ENCODE results near the gene RNASE13.

Gene RNASE13

DNA sequence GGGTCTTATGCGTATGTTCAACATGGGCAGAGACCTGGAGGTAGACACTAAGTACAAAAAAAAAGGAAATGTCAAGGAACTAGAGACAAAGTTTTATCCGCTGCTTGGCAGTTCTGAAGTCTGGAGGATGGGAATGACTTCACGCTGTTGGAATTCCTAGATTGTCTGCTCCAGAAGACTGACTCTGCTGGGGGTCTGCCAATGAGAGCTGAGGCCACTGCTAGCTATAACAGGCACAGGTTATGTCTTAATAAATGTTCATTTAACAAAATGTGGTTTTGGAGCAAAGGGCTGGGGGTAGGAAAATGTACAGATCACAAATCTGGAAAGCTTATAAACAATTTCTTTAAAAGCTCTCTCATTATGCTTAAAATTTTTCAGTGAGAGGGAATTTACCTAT, 28.9 kb upstream of the RNASE13 start:
- DNase-seq: no peak

GRCh38 chr14:21061347-21061668, 26.7 kb upstream of the RNASE13 start:
- no peak for DNase-seq

GRCh38 chr14:21060614-21061346, 26.2 kb upstream of the RNASE13 start:
- no peak for DNase-seq

DNA sequence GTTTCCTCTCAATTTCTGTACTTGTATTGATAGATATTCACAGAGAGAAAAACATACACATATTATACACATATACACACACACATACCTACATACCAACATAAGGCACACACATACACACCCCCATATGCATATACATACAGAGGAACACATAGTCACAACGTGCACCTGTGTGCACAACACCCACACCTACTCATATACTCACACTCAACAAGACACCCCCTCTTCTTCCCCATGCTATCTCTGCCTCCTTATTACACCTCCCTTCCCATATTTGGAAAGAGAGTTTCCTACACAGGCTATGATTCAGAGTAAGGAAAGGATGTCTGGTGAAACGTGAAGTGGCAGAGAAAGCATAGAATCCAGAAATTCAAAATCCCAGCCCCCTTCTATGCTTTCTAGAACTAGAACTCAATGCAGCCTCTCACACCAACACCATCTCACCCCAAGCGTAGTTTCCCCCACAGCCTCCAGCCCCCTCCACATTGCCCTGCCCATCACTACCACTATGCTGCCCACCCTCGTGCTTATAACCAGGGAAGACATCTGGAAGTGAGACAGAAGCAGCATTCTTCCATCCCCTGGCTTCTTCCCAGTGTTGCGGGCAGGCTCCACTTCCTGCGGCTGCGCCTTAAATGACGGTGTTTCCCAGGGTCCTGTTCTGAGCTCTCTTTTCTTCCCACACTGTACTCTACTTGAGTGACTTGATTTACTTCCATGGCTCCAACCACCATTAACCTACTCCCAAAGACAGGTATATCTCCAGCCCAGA, 25.4 kb upstream of the RNASE13 start:
- no peak for DNase-seq

DNA sequence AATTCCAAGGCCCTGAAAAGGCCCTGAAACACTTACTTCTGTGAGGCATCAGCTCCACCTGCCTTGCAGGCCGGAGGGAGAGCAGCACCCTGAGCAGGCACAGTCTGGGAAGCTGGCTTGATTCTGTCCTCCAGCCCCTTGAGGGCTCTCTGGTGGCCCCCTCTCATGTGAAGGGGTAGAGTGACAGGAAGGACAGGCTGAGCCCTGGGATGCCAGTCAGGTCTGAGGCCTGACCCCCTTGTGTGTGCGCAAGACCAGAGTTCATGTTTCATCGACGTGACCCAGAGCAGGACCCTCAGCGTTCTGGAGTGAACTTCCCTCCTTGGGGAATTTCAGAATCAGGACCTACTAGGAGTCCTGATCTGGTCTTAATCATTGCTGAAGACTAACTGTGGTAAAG, 24.3 kb upstream of the RNASE13 start:
- DNase-seq: no peak

GRCh38 chr14:21057803-21058675, 23.4 kb upstream of the RNASE13 start, which contains the start of gene RNASE8:
Gene RNASE8 (plus strand): TSS chr14:21057822. CDS start chr14:21057893, 71 bp downstream.
- DNase-seq: no peak

GRCh38 chr14:21056520-21057163, 22.0 kb upstream of the RNASE13 start:
- DNase-seq: no peak

DNA sequence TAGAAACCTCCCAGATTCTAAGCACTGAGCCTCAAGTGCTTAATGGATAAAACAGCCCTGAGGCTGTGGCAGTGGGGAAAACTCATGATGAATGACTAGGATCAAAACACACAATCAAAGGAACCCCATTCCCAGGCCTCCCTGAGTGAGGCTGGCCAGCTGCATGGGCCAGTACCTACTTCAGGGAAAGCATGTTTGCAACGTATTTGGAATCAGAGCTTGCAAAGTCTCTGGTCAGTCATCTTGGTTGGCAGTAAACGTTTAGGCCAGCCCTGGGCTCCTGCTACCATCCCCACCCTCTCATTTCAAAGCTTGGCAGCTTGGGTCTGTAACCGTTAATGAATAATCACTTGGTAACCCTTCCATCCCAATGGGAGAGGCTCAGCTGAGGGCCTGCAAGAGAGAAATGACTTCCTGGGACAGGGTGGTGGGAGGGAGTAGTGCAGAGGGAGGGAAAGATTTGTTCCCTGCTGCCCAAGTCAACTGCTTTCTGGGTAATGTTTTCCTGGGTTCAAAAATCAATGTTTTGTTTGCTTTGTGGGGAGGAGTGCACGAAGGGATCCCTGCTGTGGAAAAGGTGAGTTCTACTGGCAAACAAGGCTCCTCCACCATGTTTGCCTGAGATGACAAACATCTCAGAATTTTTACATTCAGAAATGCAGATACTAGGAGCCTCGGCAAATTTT, 21.0 kb upstream of the RNASE13 start:
- DNase-seq: no peak

DNA sequence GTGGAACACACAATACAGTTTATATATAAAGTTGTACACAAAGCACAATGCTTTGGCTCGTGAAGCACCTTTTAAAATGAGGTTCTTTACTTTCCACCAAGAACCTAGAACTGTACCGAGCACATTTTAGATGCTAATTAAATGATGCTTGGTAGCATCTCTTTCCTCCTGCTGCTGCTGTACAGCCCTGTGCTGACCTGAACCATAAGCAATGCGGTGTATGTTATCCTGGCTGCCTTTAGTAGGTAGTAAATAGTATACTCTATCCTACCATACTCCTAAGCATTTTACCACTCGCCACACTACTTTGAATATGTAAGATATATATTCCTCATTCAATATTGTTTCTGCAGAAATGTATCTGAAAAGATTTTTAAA, 20.1 kb upstream of the RNASE13 start:
- no peak for DNase-seq

- no peak for DNase-seq
Observed at GRCh38 chr14:21054123-21054767, 19.6 kb upstream of the RNASE13 start.

GRCh38 chr14:21053184-21054122, 18.8 kb upstream of the RNASE13 start:
- DNase-seq: no peak

DNA sequence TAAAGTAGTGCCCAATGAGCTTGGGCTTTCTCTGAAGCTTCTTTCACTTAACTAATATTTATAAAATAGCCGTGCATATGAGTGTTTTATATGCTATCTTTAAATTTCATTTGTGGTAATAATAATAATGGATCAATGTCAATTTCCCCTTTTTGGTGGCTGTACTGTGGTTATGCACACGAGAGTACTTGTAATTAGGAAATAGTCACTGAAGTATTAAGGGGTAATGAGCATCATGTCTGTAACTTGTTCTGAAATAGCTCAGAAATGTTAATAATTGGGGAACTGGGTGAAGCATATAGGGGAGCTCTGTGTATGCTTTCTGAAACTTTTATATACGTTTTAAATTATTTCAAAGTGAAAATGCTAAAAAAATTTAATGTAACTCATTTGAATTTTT, 16.0 kb upstream of the RNASE13 start:
- DNase-seq: no peak

DNA sequence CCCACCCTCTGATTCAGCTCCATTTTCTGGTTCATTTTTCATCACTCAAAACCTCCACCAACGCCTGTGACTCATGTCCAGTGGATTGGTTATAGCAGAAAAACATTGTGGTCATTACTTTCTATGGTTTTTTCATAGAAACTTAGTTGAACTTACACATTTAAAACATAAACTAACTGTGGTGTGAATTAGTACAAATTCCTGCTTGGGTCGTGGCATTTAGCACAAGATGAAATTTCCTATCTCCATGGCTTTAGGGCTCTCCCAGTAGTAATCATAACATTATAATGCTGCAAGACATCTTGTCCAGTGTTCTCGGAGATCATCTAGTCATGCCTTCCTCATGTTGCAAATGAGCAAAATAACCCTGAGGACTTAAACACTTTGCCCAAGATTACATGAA, 14.7 kb upstream of the RNASE13 start:
- no peak for DNase-seq

- no peak for DNase-seq
Observed at GRCh38 chr14:21048638-21049037, 14.0 kb upstream of the RNASE13 start.

- no peak for DNase-seq
Observed at GRCh38 chr14:21047378-21047781, 12.8 kb upstream of the RNASE13 start.

GRCh38 chr14:21043974-21044618, 9.5 kb upstream of the RNASE13 start:
- no peak for DNase-seq

DNA sequence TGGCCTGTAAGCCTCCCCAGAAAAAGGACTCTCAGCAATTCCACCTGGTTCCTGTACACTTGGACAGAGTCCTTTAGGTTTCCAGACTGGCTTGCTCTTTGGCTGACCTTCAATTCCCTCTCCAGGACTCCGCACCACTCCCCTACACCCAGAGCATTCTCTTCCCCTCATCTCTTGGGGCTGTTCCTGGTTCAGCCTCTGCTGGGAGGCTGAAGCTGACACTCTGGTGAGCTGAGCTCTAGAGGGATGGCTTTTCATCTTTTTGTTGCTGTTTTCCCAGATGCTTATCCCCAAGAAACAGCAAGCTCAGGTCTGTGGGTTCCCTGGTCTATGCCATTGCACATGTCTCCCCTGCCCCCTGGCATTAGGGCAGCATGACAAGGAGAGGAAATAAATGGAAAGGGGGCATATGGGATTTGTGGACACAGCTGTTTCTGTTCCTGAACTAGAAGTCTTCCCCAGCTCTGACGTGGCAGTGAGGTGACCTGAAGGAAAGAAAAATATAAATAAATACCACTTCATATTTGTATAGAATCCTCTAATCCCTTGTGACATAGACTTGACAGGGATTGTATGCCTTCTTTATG, 8.9 kb upstream of the RNASE13 start:
- DNase-seq: no peak

DNA sequence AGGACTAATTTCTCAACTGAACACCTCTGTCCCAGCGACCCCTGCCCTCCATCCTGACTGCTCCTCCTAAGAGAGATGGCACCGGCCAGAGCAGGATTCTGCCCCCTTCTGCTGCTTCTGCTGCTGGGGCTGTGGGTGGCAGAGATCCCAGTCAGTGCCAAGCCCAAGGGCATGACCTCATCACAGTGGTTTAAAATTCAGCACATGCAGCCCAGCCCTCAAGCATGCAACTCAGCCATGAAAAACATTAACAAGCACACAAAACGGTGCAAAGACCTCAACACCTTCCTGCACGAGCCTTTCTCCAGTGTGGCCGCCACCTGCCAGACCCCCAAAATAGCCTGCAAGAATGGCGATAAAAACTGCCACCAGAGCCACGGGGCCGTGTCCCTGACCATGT, 8.3 kb upstream of the RNASE13 start:
- no peak for DNase-seq

DNA sequence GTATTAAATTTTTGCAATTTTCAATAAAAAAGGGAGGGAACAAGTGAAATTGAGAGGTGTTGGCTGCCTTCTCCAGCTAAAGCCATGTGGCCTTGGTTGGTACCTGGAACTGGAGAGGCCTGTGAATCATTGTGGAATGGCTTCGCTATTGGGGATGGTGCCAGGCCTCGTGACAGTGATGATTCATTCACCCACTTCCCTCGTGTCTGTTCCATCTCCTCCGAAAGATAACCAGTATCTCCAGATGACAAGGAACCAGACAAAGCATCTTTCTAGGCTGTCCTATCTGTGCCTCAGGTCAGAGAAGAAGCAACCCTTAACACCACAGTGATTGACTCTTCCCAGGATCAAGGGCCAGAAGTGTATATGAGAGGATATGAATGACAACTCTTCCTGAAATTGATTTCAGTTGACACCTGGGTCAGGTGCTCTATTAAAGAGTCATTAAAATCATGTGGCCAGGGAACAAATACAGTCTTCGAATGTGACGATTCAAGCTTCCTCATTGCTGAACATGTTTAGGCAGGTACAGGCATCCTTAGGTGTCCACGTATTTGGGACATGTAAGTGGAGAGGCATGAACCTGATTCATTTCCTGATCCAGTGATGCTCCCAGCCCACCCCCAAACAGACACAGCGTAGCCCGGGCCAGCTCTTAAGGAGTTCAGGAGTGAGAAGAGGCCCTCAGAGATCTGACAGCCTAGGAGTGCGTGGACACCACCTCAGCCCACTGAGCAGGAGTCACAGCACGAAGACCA, 7.2 kb upstream of the RNASE13 start, which contains the start of gene RNASE7:
TSS of gene RNASE7 (plus strand) at position 687 of the 758 bp plus-strand sequence. CDS start 631 bp downstream, outside the sequence.
- no peak for DNase-seq
